ENCODE measurements around the gene CHMP2B.
A peak's percentile ranks its signal among the peaks of the same experiment; 100 is the strongest.
"Not testable (repeated sequence)": the region's sequence is repeated elsewhere in the genome, so short reads cannot be mapped to it uniquely, and the experiment has no call there.

The CHMP2B gene

GRCh38 chr3:87287011-87287410 lies 59.9 kb downstream of the CHMP2B start:
- no peak for DNase-seq
- in situ Hi-C loops (cut with MboI; ENCODE audit: low pct_unique_long_range_greater_than_20kb, low sequenced_read_pairs) = no loop called here

GRCh38 chr3:87288446-87288845 lies 61.3 kb downstream of the CHMP2B start:
- in situ Hi-C loops (cut with MboI; ENCODE audit: low pct_unique_long_range_greater_than_20kb, low sequenced_read_pairs) = no loop called here
- DNase-seq = peak; percentile 51

DNA sequence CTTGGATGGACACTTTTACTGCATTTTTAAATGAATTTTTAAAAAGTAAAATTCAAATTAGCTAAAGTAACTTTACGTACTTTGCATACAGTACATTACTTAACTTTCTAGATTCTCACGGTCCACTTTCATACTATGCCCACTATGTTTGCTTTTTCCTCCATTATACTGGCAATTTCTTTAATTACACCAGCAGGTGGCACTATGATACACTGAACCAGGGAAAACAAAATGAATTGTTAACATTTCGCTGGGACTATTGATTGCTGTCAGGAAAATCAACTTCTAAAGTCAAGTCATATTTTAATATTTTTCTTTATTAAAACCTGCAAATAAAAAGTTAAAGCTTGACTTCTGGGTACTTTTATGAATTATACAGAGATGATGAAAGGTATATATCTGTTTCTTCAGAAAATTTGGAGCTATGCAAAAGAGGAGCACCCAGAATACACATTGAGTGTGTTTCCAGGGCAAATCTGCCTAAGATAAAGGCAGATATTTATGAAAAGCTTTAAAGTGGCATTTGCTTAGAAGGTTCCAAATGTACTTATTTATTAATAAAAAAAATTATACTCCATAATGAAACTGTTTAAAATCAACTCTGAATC lies 71.1 kb downstream of the CHMP2B start:
- DNase-seq = peak; percentile 59
- in situ Hi-C loops (cut with MboI; ENCODE audit: low pct_unique_long_range_greater_than_20kb, low sequenced_read_pairs) = no loop called here

DNA sequence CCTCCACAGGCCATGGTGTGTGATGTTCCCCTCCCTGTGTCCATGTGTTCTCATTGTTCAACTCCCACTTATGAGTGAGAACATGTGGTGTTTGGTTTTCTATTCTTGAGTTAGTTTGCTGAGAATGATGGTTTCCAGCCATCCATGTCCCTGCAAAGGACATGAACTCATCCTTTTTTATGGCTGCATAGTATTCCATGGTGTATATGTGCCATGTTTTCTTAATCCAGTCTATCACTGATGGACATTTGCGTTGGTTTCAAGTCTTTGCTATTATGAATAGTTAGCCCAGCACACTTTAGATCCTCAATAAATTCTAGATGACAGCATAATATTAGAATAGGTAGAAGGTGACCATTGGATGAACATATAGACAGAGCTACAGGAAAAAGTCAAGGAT lies 77.9 kb downstream of the CHMP2B start:
- in situ Hi-C loops (cut with MboI; ENCODE audit: low pct_unique_long_range_greater_than_20kb, low sequenced_read_pairs); DNase-seq: not testable (repeated sequence)

Data from KBM-7 (cell line).